ENCODE data around the gene MOV10L1. TPM values are rescaled to one million over a fixed set of nuclear protein-coding genes. Genes with fewer than 3 reads are reported as not detected.

MOV10L1 gene
- total and polyA plus RNA-seq, 9 of the 15 experiments (the other 6 are each of a cell fraction or from before 2014, with no cell fraction given) = 0.06 to 0.43 (median 0.15) TPM

GRCh38 chr22:50084614-50085021 is 5.2 kb upstream of the MOV10L1 start:
- intact Hi-C loops (cut with micrococcal nuclease) (no loop called here), in situ Hi-C loops (cut with MboI) (no loop called here)
- BruUV-seq (replicated peaks) = no TSS peak
- no peak overlapping the region for H3K27ac ChIP-seq (ENCODE audit: extremely low read depth, low read depth, low read length)
- H3K4me2 ChIP-seq (ENCODE audit: insufficient read depth, low read length) = no peak overlapping the region
- TF ChIP-seq, protein P1, sequence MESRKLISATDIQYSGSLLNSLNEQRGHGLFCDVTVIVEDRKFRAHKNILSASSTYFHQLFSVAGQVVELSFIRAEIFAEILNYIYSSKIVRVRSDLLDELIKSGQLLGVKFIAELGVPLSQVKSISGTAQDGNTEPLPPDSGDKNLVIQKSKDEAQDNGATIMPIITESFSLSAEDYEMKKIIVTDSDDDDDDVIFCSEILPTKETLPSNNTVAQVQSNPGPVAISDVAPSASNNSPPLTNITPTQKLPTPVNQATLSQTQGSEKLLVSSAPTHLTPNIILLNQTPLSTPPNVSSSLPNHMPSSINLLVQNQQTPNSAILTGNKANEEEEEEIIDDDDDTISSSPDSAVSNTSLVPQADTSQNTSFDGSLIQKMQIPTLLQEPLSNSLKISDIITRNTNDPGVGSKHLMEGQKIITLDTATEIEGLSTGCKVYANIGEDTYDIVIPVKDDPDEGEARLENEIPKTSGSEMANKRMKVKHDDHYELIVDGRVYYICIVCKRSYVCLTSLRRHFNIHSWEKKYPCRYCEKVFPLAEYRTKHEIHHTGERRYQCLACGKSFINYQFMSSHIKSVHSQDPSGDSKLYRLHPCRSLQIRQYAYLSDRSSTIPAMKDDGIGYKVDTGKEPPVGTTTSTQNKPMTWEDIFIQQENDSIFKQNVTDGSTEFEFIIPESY (CRISPR knock-in tag; IDR thresholded peaks at IDR 0.05) = peak; percentile 53
- no peak for TF ChIP-seq PHF20 (IDR thresholded peaks at IDR 0.05; ENCODE audit: partially characterized antibody)
- WGBS (ENCODE audit: insufficient coverage, low coverage, missing lambda C conversion rate) = 56% methylated on average over 6 of the region's 16 CpGs
- no peak for DNase-seq (ENCODE audit: extremely low read depth in 1 of 4, low spot score in 3 of 4)
- ChIA-PET CTCF (ENCODE audit: low intra/inter-chr PET ratio) (no interaction called here), POLR2A (interaction anchor here (1.4 to 2.0 kb wide), 3 partner anchors 9 to 36 kb away, joined by 3 to 5 read pairs (median 4); no protein-coding TSS in a partner anchor)
- H3K79me2 ChIP-seq (ENCODE audit: control insufficient read depth, insufficient read depth, low read length) = no peaks in the 10 kb centered on the region
- H3K4me3 ChIP-seq = no peak overlapping the region
- H3K9ac ChIP-seq (ENCODE audit: insufficient read depth in 1 of 2, low read depth in 2 of 2, low read length in 2 of 2) = no peak overlapping the region
- H3K36me3 ChIP-seq (ENCODE audit: control insufficient read depth, insufficient read depth, low read length) = no peaks in the 10 kb centered on the region
- no peaks in the 10 kb centered on the region for H3K9me1 ChIP-seq (ENCODE audit: control insufficient read depth, insufficient read depth, low read length)
- no peaks in the 10 kb centered on the region for H4K20me1 ChIP-seq (replicated peaks; ENCODE audit: control insufficient read depth, insufficient read depth, low read length)
- peaks cover 10 to 23% of the 10 kb centered on the region in 2 experiments; a peak in 4 of 5 replicates for H3K4me1 ChIP-seq (replicated peaks in 1 of 2; ENCODE audit: control insufficient read depth in 2 of 2, insufficient read depth in 2 of 2, low read length in 2 of 2)
- no peaks in the 10 kb centered on the region for H3K27me3 ChIP-seq (ENCODE audit: control insufficient read depth in 2 of 2, insufficient read depth in 2 of 2, low read length in 2 of 2)
- FAIRE-seq = no peak
- ATAC-seq = no peak
- peaks cover 4% of the 10 kb centered on the region for H3K9me3 ChIP-seq (replicated peaks; ENCODE audit: control insufficient read depth, insufficient read depth, low read depth, low read length)
- no peak overlapping the region for H2AFZ ChIP-seq (ENCODE audit: low read depth, low read length)

Measured in K562 (cell line).